Parathyroid adenoma (tissue), 2 donors: ENCODE data around the gene PACSIN1.

Experiments
- H2AFZ ChIP-seq: fragments of 300-600 bp; sonication (generic); one replicate; pipeline ENCODE4 v1.7.0; 2017; ENCODE audit warnings: antibody characterized with exemption, mild to moderate bottlenecking
- H3K27ac ChIP-seq: fragments of 300-600 bp; sonication (generic); one replicate; pipeline ENCODE4 v1.7.0; 2017
- H3K27me3 ChIP-seq: fragments of 300-600 bp; sonication (generic); one replicate; pipeline ENCODE4 v1.7.0; 2017; ENCODE audit warnings: low read length; ENCODE audit not compliant: control insufficient read depth, insufficient read depth
- H3K36me3 ChIP-seq: fragments of 300-600 bp; sonication (generic); one replicate; pipeline ENCODE4 v1.7.0; 2017; ENCODE audit warnings: low read length; ENCODE audit not compliant: control insufficient read depth, insufficient read depth
- H3K4me1 ChIP-seq: fragments of 300-600 bp; sonication (generic); one replicate; pipeline ENCODE4 v1.7.0; 2017; ENCODE audit warnings: control low read depth
- H3K4me2 ChIP-seq: fragments of 300-600 bp; sonication (generic); one replicate; pipeline ENCODE4 v1.7.0; 2017; ENCODE audit warnings: low read length
- H3K4me3 ChIP-seq: fragments of 300-600 bp; sonication (generic); one replicate; pipeline ENCODE4 v1.7.0; 2017; ENCODE audit warnings: low read depth, low read length
- H3K79me2 ChIP-seq: fragments of 300-600 bp; sonication (generic); one replicate; pipeline ENCODE4 v1.7.0; 2017; ENCODE audit warnings: control low read depth
- H3K9ac ChIP-seq: fragments of 300-600 bp; sonication (generic); one replicate; pipeline ENCODE4 v1.7.0; 2017; ENCODE audit warnings: mild to moderate bottlenecking
- H3K9me3 ChIP-seq: fragments of 300-600 bp; sonication (generic); one replicate; pipeline ENCODE4 v1.7.0; 2017; ENCODE audit warnings: low read length; ENCODE audit not compliant: control insufficient read depth
- CTCF ChIP-seq: fragments of 300-600 bp; sonication (generic); IDR thresholded peaks from one replicate; pipeline ENCODE4 v1.7.0; 2017; ENCODE audit warnings: antibody characterized with exemption, mild to moderate bottlenecking
- donor health status: primary hyperparathyroidism.

Gene PACSIN1

GRCh38 chr6:34445313-34445860 is 20.5 kb upstream of the PACSIN1 start:
- TF ChIP-seq CTCF = no peak
- H3K79me2 ChIP-seq = no peaks in the 10 kb centered on the region
- peaks cover 2% of the 10 kb centered on the region for H3K4me1 ChIP-seq
- H3K4me3 ChIP-seq = no peak overlapping the region
- no peak overlapping the region for H3K4me2 ChIP-seq
- H3K9ac ChIP-seq = no peak overlapping the region
- H3K27me3 ChIP-seq = no peaks in the 10 kb centered on the region
- no peak overlapping the region for H2AFZ ChIP-seq
- H3K27ac ChIP-seq = no peak overlapping the region
- no peaks in the 10 kb centered on the region for H3K36me3 ChIP-seq
- no peaks in the 10 kb centered on the region for H3K9me3 ChIP-seq

GRCh38 chr6:34447386-34447785 is 18.5 kb upstream of the PACSIN1 start:
- H3K4me1 ChIP-seq = peaks cover 2% of the 10 kb centered on the region
- no peaks in the 10 kb centered on the region for H3K79me2 ChIP-seq
- H3K9me3 ChIP-seq = no peaks in the 10 kb centered on the region
- no peaks in the 10 kb centered on the region for H3K27me3 ChIP-seq
- peak overlapping the region; percentile 59 for H2AFZ ChIP-seq
- no peak overlapping the region for H3K4me2 ChIP-seq
- no peaks in the 10 kb centered on the region for H3K36me3 ChIP-seq
- H3K9ac ChIP-seq = no peak overlapping the region
- no peak for TF ChIP-seq CTCF
- H3K4me3 ChIP-seq = no peak overlapping the region
- H3K27ac ChIP-seq = no peak overlapping the region

DNA sequence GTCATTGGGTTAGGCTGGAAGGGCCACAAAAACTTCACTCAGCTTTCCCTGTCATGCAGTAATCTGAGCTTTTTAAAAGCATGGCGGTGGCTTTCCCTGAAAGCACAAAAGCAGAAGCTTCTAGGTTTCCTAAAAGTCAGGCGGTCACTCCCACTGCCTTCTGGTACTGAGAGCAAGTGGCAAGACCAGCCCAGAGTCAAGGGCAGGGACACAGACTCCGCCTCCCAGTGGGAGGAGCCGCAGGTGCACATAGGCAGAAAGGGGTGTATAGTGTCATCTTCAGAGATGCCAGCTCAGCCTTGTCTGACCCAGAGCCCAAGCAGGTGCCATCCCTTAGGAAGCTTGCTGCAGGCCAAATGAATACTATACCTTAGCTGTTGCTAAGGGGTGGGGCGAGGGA is 18.0 kb upstream of the PACSIN1 start:
- Histone ChIP-seq H3K79me2 (no peaks in the 10 kb centered on the region), H3K4me1 (peaks cover 2% of the 10 kb centered on the region), H3K9ac (no peak overlapping the region), H3K4me2 (no peak overlapping the region), H2AFZ (peak overlapping the region; percentile 59), H3K4me3 (no peak overlapping the region), H3K27ac (no peak overlapping the region), H3K36me3 (no peaks in the 10 kb centered on the region), H3K27me3 (no peaks in the 10 kb centered on the region), H3K9me3 (no peaks in the 10 kb centered on the region)
- TF ChIP-seq CTCF = no peak

DNA sequence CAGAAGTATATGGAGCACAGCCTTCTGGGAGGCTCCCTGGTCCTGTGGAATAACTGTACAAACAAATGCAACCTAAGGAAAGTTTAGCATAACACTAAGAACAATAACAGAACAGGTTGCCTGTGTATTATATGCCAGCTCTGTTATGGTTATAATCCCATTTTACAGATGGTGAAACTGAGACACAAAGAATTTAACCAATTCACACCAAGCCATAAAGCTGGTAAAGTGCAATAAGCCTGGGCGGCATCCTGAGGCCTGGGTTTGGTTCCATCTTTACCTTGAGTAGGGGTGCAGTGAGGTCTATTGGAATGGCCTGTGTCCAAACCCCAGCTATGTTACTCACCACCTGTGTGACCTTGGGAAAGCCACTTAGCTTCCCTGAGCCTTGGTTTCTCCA is 14.7 kb upstream of the PACSIN1 start:
- no peak overlapping the region for H2AFZ ChIP-seq
- H3K27me3 ChIP-seq = no peaks in the 10 kb centered on the region
- H3K4me3 ChIP-seq = no peak overlapping the region
- TF ChIP-seq CTCF = no peak
- no peak overlapping the region for H3K4me2 ChIP-seq
- no peak overlapping the region for H3K9ac ChIP-seq
- H3K27ac ChIP-seq = no peak overlapping the region
- peaks cover 2% of the 10 kb centered on the region for H3K4me1 ChIP-seq
- no peaks in the 10 kb centered on the region for H3K9me3 ChIP-seq
- no peaks in the 10 kb centered on the region for H3K79me2 ChIP-seq
- no peaks in the 10 kb centered on the region for H3K36me3 ChIP-seq

GRCh38 chr6:34455831-34456230 is 10.0 kb upstream of the PACSIN1 start:
- Histone ChIP-seq H3K79me2 (no peaks in the 10 kb centered on the region), H3K4me1 (no peaks in the 10 kb centered on the region), H2AFZ (no peak overlapping the region), H3K9me3 (no peaks in the 10 kb centered on the region), H3K36me3 (no peaks in the 10 kb centered on the region), H3K4me3 (no peak overlapping the region), H3K27me3 (no peaks in the 10 kb centered on the region), H3K4me2 (no peak overlapping the region), H3K27ac (no peak overlapping the region), H3K9ac (no peak overlapping the region)
- no peak for TF ChIP-seq CTCF
